ENCODE results near the gene GAL3ST3. TPM values are rescaled to one million over a fixed set of nuclear protein-coding genes. Genes with fewer than 3 reads are reported as not detected.

GAL3ST3 gene
- total RNA-seq, 2 experiments from 2014 or later = 0.14 to 0.44 TPM

- no peak overlapping the region for H3K27ac Mint-ChIP-seq
- H3K4me3 Mint-ChIP-seq = no peak overlapping the region
Measured at GRCh38 chr11:66076561-66076960, 27.6 kb upstream of the GAL3ST3 start.

GRCh38 chr11:66075273-66075672, 26.3 kb upstream of the GAL3ST3 start:
- H3K4me1 Mint-ChIP-seq = peaks cover 49% of the 10 kb centered on the region
- POLR2A ChIA-PET = interaction anchor here (0.6 kb wide), 1 partner anchor 44 kb away, joined by 3 read pairs; no protein-coding TSS in a partner anchor
- no peaks in the 10 kb centered on the region for H3K27me3 Mint-ChIP-seq
- H3K36me3 Mint-ChIP-seq = peaks cover 28% of the 10 kb centered on the region
- DNase-seq = no peak
- H3K4me3 Mint-ChIP-seq = no peak overlapping the region
- no peak overlapping the region for H3K27ac Mint-ChIP-seq
- no peaks in the 10 kb centered on the region for H3K9me3 Mint-ChIP-seq
- no peak for ATAC-seq (ENCODE audit: low read depth)

More at GRCh38 chr11:66076561-66076960, 27.6 kb upstream of the GAL3ST3 start:
- ATAC-seq (ENCODE audit: low read depth) (no peak), DNase-seq (no peak)
- POLR2A ChIA-PET = interaction anchor here (0.7 to 1.6 kb wide), 2 partner anchors 24 to 25 kb away, joined by 3 to 4 read pairs; partner anchors contain the start of gene SF3B2
- Mint-ChIP-seq H3K36me3 (peaks cover 25% of the 10 kb centered on the region), H3K27me3 (no peaks in the 10 kb centered on the region), H3K9me3 (no peaks in the 10 kb centered on the region), H3K4me1 (peaks cover 58% of the 10 kb centered on the region)

GRCh38 chr11:66073669-66074068, 24.7 kb upstream of the GAL3ST3 start:
- Mint-ChIP-seq H3K4me3 (no peak overlapping the region), H3K27me3 (no peaks in the 10 kb centered on the region), H3K36me3 (peaks cover 28% of the 10 kb centered on the region), H3K9me3 (no peaks in the 10 kb centered on the region), H3K27ac (no peak overlapping the region), H3K4me1 (peaks cover 44% of the 10 kb centered on the region)
- ATAC-seq (ENCODE audit: low read depth) = no peak
- POLR2A ChIA-PET = interaction anchor here (0.6 to 4.6 kb wide), 3 partner anchors 28 to 519 kb away, joined by 4 to 31 read pairs (median 4); partner anchors contain the start of gene RNASEH2C
- DNase-seq = no peak

GRCh38 chr11:66072518-66072917, 23.6 kb upstream of the GAL3ST3 start:
- Mint-ChIP-seq H3K27me3 (no peaks in the 10 kb centered on the region), H3K9me3 (no peaks in the 10 kb centered on the region), H3K27ac (peak overlapping the region; percentile 87), H3K4me3 (peak overlapping the region; percentile 88), H3K4me1 (peaks cover 45% of the 10 kb centered on the region), H3K36me3 (peaks cover 22% of the 10 kb centered on the region)
- ATAC-seq (ENCODE audit: low read depth) = no peak
- POLR2A ChIA-PET = interaction anchor here (3.6 to 4.6 kb wide), 3 partner anchors 9 to 45 kb away, joined by 31 to 36 read pairs (median 31); no protein-coding TSS in a partner anchor
- DNase-seq = no peak

GRCh38 chr11:66072081-66072480, 23.1 kb upstream of the GAL3ST3 start:
- no peaks in the 10 kb centered on the region for H3K9me3 Mint-ChIP-seq
- H3K4me3 Mint-ChIP-seq = peak overlapping the region; percentile 88
- POLR2A ChIA-PET = interaction anchor here (1.2 to 6.9 kb wide), 9 partner anchors 9 to 112 kb away, joined by 3 to 62 read pairs (median 11); partner anchors contain the start of gene SF3B2
- H3K36me3 Mint-ChIP-seq = peaks cover 20% of the 10 kb centered on the region
- ATAC-seq (ENCODE audit: low read depth) = no peak
- peaks cover 45% of the 10 kb centered on the region for H3K4me1 Mint-ChIP-seq
- no peak for DNase-seq
- H3K27ac Mint-ChIP-seq = peak overlapping the region; percentile 87
- H3K27me3 Mint-ChIP-seq = no peaks in the 10 kb centered on the region

GRCh38 chr11:66071381-66071801, 22.4 kb upstream of the GAL3ST3 start:
- POLR2A ChIA-PET = interaction anchor here (1.2 to 6.9 kb wide), 11 partner anchors 10 to 111 kb away, joined by 3 to 62 read pairs (median 10); partner anchors contain the start of genes BANF1, EIF1AD and SF3B2
- no peak for DNase-seq
- Mint-ChIP-seq H3K9me3 (no peaks in the 10 kb centered on the region), H3K27ac (peak overlapping the region; percentile 87), H3K36me3 (peaks cover 22% of the 10 kb centered on the region), H3K4me1 (peaks cover 51% of the 10 kb centered on the region), H3K4me3 (peak overlapping the region; percentile 88), H3K27me3 (no peaks in the 10 kb centered on the region)
- ATAC-seq (ENCODE audit: low read depth) = no peak

GRCh38 chr11:66070604-66071380, 21.8 kb upstream of the GAL3ST3 start:
- H3K4me1 Mint-ChIP-seq = peaks cover 54% of the 10 kb centered on the region
- peaks cover 26% of the 10 kb centered on the region for H3K36me3 Mint-ChIP-seq
- peak; percentile 9 for ATAC-seq (ENCODE audit: low read depth)
- H3K27me3 Mint-ChIP-seq = no peaks in the 10 kb centered on the region
- POLR2A ChIA-PET = interaction anchor here (1.2 to 6.9 kb wide), 11 partner anchors 10 to 110 kb away, joined by 3 to 62 read pairs (median 10); partner anchors contain the start of genes BANF1, EIF1AD and SF3B2
- H3K27ac Mint-ChIP-seq = peak overlapping the region; percentile 87
- DNase-seq = peak; percentile 64
- peak overlapping the region; percentile 88 for H3K4me3 Mint-ChIP-seq
- H3K9me3 Mint-ChIP-seq = no peaks in the 10 kb centered on the region

GRCh38 chr11:66069715-66070603, 21.0 kb upstream of the GAL3ST3 start, which contains the start of gene PACS1:
Gene PACS1 (plus strand): TSS chr11:66070272. CDS start chr11:66070487, 215 bp downstream.
- peak within 1 kb of the TSS; percentile 88 for H3K4me3 Mint-ChIP-seq
- peak; percentile 68 for ATAC-seq (ENCODE audit: low read depth)

GRCh38 chr11:66068923-66069714, 20.2 kb upstream of the GAL3ST3 start:
- Mint-ChIP-seq H3K9me3 (no peaks in the 10 kb centered on the region), H3K4me1 (peaks cover 50% of the 10 kb centered on the region), H3K36me3 (peaks cover 33% of the 10 kb centered on the region), H3K27me3 (no peaks in the 10 kb centered on the region), H3K27ac (peak overlapping the region; percentile 88), H3K4me3 (peak overlapping the region; percentile 76)
- ATAC-seq (ENCODE audit: low read depth) (peak; percentile 1), DNase-seq (peak; percentile 57)
- POLR2A ChIA-PET = interaction anchor here (0.8 to 6.9 kb wide), 6 partner anchors 11 to 58 kb away, joined by 3 to 62 read pairs (median 17); partner anchors contain the start of gene SF3B2

More at GRCh38 chr11:66069715-66070603, 21.0 kb upstream of the GAL3ST3 start, which contains the start of gene PACS1:
- H3K36me3 Mint-ChIP-seq = peaks cover 31% of the 10 kb centered on the region
- H3K9me3 Mint-ChIP-seq = no peaks in the 10 kb centered on the region
- H3K27me3 Mint-ChIP-seq = no peaks in the 10 kb centered on the region
- peaks cover 54% of the 10 kb centered on the region for H3K4me1 Mint-ChIP-seq
- peak; percentile 89 for DNase-seq
- H3K27ac Mint-ChIP-seq = peak within 1 kb of the TSS; percentile 88
- POLR2A ChIA-PET = interaction anchor here (0.8 to 6.9 kb wide), 9 partner anchors 11 to 68 kb away, joined by 3 to 62 read pairs (median 11); partner anchors contain the start of genes BANF1, EIF1AD and SF3B2

- no peak for ATAC-seq (ENCODE audit: low read depth)
- Mint-ChIP-seq H3K4me3 (no peak overlapping the region), H3K27ac (peak overlapping the region; percentile 88), H3K9me3 (no peaks in the 10 kb centered on the region), H3K4me1 (peaks cover 54% of the 10 kb centered on the region), H3K27me3 (no peaks in the 10 kb centered on the region), H3K36me3 (peaks cover 38% of the 10 kb centered on the region)
- peak; percentile 76 for DNase-seq
- POLR2A ChIA-PET = interaction anchor here (0.9 to 6.9 kb wide), 5 partner anchors 10 to 59 kb away, joined by 3 to 62 read pairs (median 5); partner anchors contain the start of gene SF3B2
Measured at GRCh38 chr11:66068154-66068821, 19.3 kb upstream of the GAL3ST3 start.

GRCh38 chr11:66067640-66068039, 18.7 kb upstream of the GAL3ST3 start:
- Mint-ChIP-seq H3K36me3 (peaks cover 41% of the 10 kb centered on the region), H3K4me1 (peaks cover 52% of the 10 kb centered on the region), H3K4me3 (no peak overlapping the region), H3K27ac (peak overlapping the region; percentile 69), H3K27me3 (no peaks in the 10 kb centered on the region), H3K9me3 (no peaks in the 10 kb centered on the region)
- no peak for ATAC-seq (ENCODE audit: low read depth)
- POLR2A ChIA-PET = interaction anchor here (1.5 to 6.9 kb wide), 2 partner anchors 9 to 14 kb away, joined by 5 to 62 read pairs; partner anchors contain the start of gene SF3B2
- no peak for DNase-seq

All from activated naive CD8-positive, alpha-beta T cell treated with anti-CD3 and anti-CD28 coated beads, Interleukin-2, amount 10 ng/mL, durations not matched to agents 7 days and 5 days (primary cell).